Mucosa of descending colon (tissue), 3 donors: ENCODE measurements around the gene DENND5B. TPM values are rescaled to one million over a fixed set of nuclear protein-coding genes. Genes with fewer than 3 reads are reported as not detected.

Experiments used
- ATAC-seq: fragments of 200-7000 bp; cut with Tn5 transposase; one replicate; pipeline ENCODE4 v1.9.1; 2020; ENCODE audit warnings: mild to moderate bottlenecking, moderate library complexity
- DNase-seq, 3 donors: peaks; one replicate each; pipeline ENCODE4 v3.0.0-alpha.2; 2020
- H3K36me3 ChIP-seq: fragments of 200-600 bp; one replicate; pipeline ENCODE4 v1.8.0; 2021; ENCODE audit warnings: low read depth, mild to moderate bottlenecking
- H3K4me1 ChIP-seq: fragments of 200-600 bp; one replicate; pipeline ENCODE4 v1.8.0; 2021; ENCODE audit warnings: low read depth, mild to moderate bottlenecking
- H3K4me3 ChIP-seq: fragments of 200-600 bp; one replicate; pipeline ENCODE4 v1.8.0; 2021; ENCODE audit warnings: mild to moderate bottlenecking
- H3K9me3 ChIP-seq: fragments of 200-600 bp; one replicate; pipeline ENCODE4 v1.8.0; 2021; ENCODE audit warnings: mild to moderate bottlenecking
- CTCF ChIP-seq: fragments of 200-600 bp; IDR thresholded peaks from one replicate; pipeline ENCODE4 v1.8.0; 2022; ENCODE audit warnings: antibody characterized with exemption, mild to moderate bottlenecking
- intact Hi-C, 2 donors: fragments of 100-400 bp; cut with DNase I in 1 of 2; cut with micrococcal nuclease in 1 of 2; formaldehyde crosslinking; loops; one replicate each; pipeline versions ENCODE4 v1.11.0 to v1.11.1; 2022; cut with DNase I, micrococcal nuclease
- long read RNA-seq, 2 donors: library from polyadenylated mRNA; unstranded; transcript quantifications; one replicate each; pipeline ENCODE4 v2.0.0, GENCODE V29; 2019 to 2021
- total RNA-seq, 3 donors: library from RNA; stranded (reverse); fragmentation: NEBNext Ultra II Directional in 2 of 3; extraction: Animal tissue kit (Norgen Biotek cat#: 25700) in 2 of 3; gene quantifications; one replicate each; pipeline versions ENCODE4 v1.2.1 to v1.2.4, GENCODE V29; 2021 to 2023
- donor health status: DM: no; HTN: no; CAD: no; lungs with moderate emphysema.
- donor health status: DM: no; HTN: no; CAD: no.
- donor health status: DM: no; HTN: yes; CAD: no.

The DENND5B gene
- total RNA-seq: 10 to 100 TPM; 10.4 to 20.3 (median 12.8) TPM
- long read RNA-seq, donor 1, full-length matches to known transcripts: 1 of 12 reads
- long read RNA-seq, donor 1, partial matches to known transcripts: 4 of 12 reads
- long read RNA-seq, donor 1, other reads (novel, unspliced or antisense): 7 of 12 reads
- long read RNA-seq, donor 2, partial matches to known transcripts: 0 of 2 reads
- long read RNA-seq, donor 2, other reads (novel, unspliced or antisense): 2 of 2 reads

GRCh38 chr12:31590642-31591379 lies at the start of gene DENND5B:
Gene DENND5B, minus strand, starts transcription at chr12:31591136. Its CDS starts 304 bp downstream, at chr12:31590832.
- peak; percentile 63 for ATAC-seq
- Histone ChIP-seq H3K4me3 (peak within 1 kb of the TSS; percentile 67), H3K9me3 (no peaks in the 10 kb centered on the region), H3K4me1 (no peaks in the 10 kb centered on the region), H3K36me3 (no peaks in the 10 kb centered on the region)
- TF ChIP-seq CTCF: no peak
- intact Hi-C loops: no loop called here
- DNase-seq: peak; percentile 74 to 83 (median 78)

GRCh38 chr12:31634620-31635019 lies 43.7 kb upstream of the DENND5B start:
- H3K36me3 ChIP-seq: no peaks in the 10 kb centered on the region
- H3K9me3 ChIP-seq: no peaks in the 10 kb centered on the region
- ATAC-seq (no peak), DNase-seq (no peak)
- intact Hi-C loops: loop anchor here in 1 of 2 donors (5.0 kb wide), 1 partner anchor 232 kb away; no protein-coding TSS in a partner anchor
- TF ChIP-seq CTCF: no peak
- H3K4me1 ChIP-seq: no peaks in the 10 kb centered on the region
- H3K4me3 ChIP-seq: no peak overlapping the region

GRCh38 chr12:31633464-31633863 lies 42.5 kb upstream of the DENND5B start:
- DNase-seq (no peak), ATAC-seq (no peak)
- H3K4me1 ChIP-seq: no peaks in the 10 kb centered on the region
- H3K4me3 ChIP-seq: no peak overlapping the region
- H3K36me3 ChIP-seq: no peaks in the 10 kb centered on the region
- intact Hi-C loops: no loop called here
- H3K9me3 ChIP-seq: no peaks in the 10 kb centered on the region
- no peak for TF ChIP-seq CTCF

- intact Hi-C loops: no loop called here
- Histone ChIP-seq H3K9me3 (no peaks in the 10 kb centered on the region), H3K4me1 (no peaks in the 10 kb centered on the region), H3K36me3 (no peaks in the 10 kb centered on the region), H3K4me3 (no peak overlapping the region)
- no peak for TF ChIP-seq CTCF
- DNase-seq: no peak
- ATAC-seq: no peak
Observed at GRCh38 chr12:31631809-31632208, 40.9 kb upstream of the DENND5B start.

GRCh38 chr12:31631023-31631724 lies 40.2 kb upstream of the DENND5B start:
- Histone ChIP-seq H3K36me3 (no peaks in the 10 kb centered on the region), H3K4me1 (no peaks in the 10 kb centered on the region), H3K9me3 (no peaks in the 10 kb centered on the region), H3K4me3 (no peak overlapping the region)
- ATAC-seq: no peak
- no peak for TF ChIP-seq CTCF
- intact Hi-C loops: no loop called here
- no peak for DNase-seq
